ENCODE measurements around the gene TNXB. TPM values are rescaled to one million over a fixed set of nuclear protein-coding genes. Genes with fewer than 3 reads are reported as not detected.
"Not testable (repeated sequence)": the region's sequence is repeated elsewhere in the genome, so short reads cannot be mapped to it uniquely, and the experiment has no call there.

The TNXB gene
- polyA plus RNA-seq, 1 donor from 2014 or later = 3.3 TPM

GRCh38 chr6:32102255-32102654 lies 6.9 kb downstream of the TNXB start:
- Histone ChIP-seq H4K20me1 (ENCODE audit: insufficient read depth) (no peaks in the 10 kb centered on the region), H3F3A (ENCODE audit: insufficient read depth, low read length, poor library complexity, severe bottlenecking) (no peaks in the 10 kb centered on the region), H3K4me2 (ENCODE audit: low read length) (no peak overlapping the region), H3K27ac (ENCODE audit: low read length) (no peak overlapping the region), H3K9me2 (ENCODE audit: insufficient read depth, low read length) (no peaks in the 10 kb centered on the region), H3K27me3 (ENCODE audit: insufficient read depth, low read depth, low read length) (no peaks in the 10 kb centered on the region), H3K79me2 (replicated peaks; ENCODE audit: insufficient read depth, low read length) (no peaks in the 10 kb centered on the region), H3K9ac (ENCODE audit: low read length) (no peak overlapping the region), H3K9me3 (ENCODE audit: low read length) (no peaks in the 10 kb centered on the region), H2AFZ (ENCODE audit: low read depth, low read length) (no peak overlapping the region), H3K36me3 (ENCODE audit: insufficient read depth, low read length) (no peaks in the 10 kb centered on the region), H3K4me3 (ENCODE audit: low read length) (no peak overlapping the region)
- TF ChIP-seq TAF1 (IDR thresholded peaks at IDR 0.05; ENCODE audit: low read depth) (no peak), REST (IDR thresholded peaks at IDR 0.05; ENCODE audit: borderline replicate concordance) (no peak), MXI1 (conservative IDR thresholded peaks at IDR 0.05; ENCODE audit: poor library complexity, severe bottlenecking) (no peak), RAD21 (conservative IDR thresholded peaks at IDR 0.05) (no peak), POLR2AphosphoS5 (IDR thresholded peaks at IDR 0.05) (no peak), SMC3 (conservative IDR thresholded peaks at IDR 0.05; ENCODE audit: poor library complexity) (no peak), CTCF (IDR thresholded peaks at IDR 0.05; ENCODE audit: poor library complexity, severe bottlenecking) (no peak), EP300 (conservative IDR thresholded peaks at IDR 0.05; ENCODE audit: poor library complexity, severe bottlenecking) (no peak), EZH2 (IDR thresholded peaks at IDR 0.05; ENCODE audit: borderline replicate concordance, insufficient read depth, low read length, poor library complexity, severe bottlenecking) (no peak)

DNA sequence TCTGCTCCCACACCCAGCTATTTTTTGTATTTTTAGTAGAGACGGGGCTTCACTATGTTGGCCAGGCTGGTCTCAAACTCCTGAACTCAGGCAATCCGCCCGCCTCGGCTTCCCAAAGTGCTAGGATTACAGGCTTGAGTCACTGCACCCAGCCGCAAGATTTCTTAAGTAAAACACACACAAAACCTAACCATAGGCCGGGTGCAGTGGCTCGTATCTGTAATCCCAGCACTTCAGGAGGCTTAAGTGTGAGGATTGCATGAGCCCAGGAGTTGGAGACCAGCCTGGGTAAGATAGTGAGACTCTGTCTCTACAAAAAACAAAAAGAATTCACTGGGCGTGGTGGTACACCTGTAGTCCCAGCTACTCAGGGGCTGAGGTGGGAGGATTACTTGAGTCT lies 8.9 kb downstream of the TNXB start:
- not testable (repeated sequence) for H3K36me3 ChIP-seq (ENCODE audit: insufficient read depth, low read length); H3K9ac ChIP-seq (ENCODE audit: low read length); H3K4me3 ChIP-seq (ENCODE audit: low read length); H3K79me2 ChIP-seq (replicated peaks; ENCODE audit: insufficient read depth, low read length); H4K20me1 ChIP-seq (ENCODE audit: insufficient read depth); H3K4me2 ChIP-seq (ENCODE audit: low read length); H3K9me3 ChIP-seq (ENCODE audit: low read length); H3K9me2 ChIP-seq (ENCODE audit: insufficient read depth, low read length); H3F3A ChIP-seq (ENCODE audit: insufficient read depth, low read length, poor library complexity, severe bottlenecking); H3K27me3 ChIP-seq (ENCODE audit: insufficient read depth, low read depth, low read length); H3K27ac ChIP-seq (ENCODE audit: low read length); H2AFZ ChIP-seq (ENCODE audit: low read depth, low read length)

DNA sequence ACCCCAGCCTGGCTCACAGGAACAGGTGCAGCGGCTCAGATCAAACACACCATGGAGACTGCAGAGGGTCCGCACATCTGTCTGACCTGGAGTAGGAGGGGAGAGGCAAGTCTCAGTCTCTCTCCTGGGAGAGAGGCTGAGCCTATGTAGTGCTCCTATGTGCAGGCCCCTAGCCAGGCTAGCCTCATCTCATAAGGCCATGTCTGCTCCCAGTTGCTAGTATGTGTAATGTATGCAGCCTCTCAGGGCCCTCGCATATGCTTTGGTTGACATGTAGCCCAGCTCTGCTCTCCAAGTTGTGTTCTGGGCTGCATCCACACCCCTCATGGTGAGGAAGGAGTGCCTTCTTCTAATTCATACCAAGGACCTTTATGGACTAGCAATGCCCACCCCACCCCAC lies 11.8 kb downstream of the TNXB start:
- Histone ChIP-seq H3F3A (ENCODE audit: insufficient read depth, low read length, poor library complexity, severe bottlenecking) (no peaks in the 10 kb centered on the region), H3K9me3 (ENCODE audit: low read length) (no peaks in the 10 kb centered on the region), H4K20me1 (ENCODE audit: insufficient read depth) (no peaks in the 10 kb centered on the region), H2AFZ (ENCODE audit: low read depth, low read length) (no peak overlapping the region), H3K79me2 (replicated peaks; ENCODE audit: insufficient read depth, low read length) (no peaks in the 10 kb centered on the region), H3K9ac (ENCODE audit: low read length) (no peak overlapping the region), H3K4me3 (ENCODE audit: low read length) (no peak overlapping the region), H3K36me3 (ENCODE audit: insufficient read depth, low read length) (no peaks in the 10 kb centered on the region), H3K9me2 (ENCODE audit: insufficient read depth, low read length) (no peaks in the 10 kb centered on the region), H3K4me2 (ENCODE audit: low read length) (no peak overlapping the region), H3K27ac (ENCODE audit: low read length) (no peak overlapping the region), H3K27me3 (ENCODE audit: insufficient read depth, low read depth, low read length) (no peaks in the 10 kb centered on the region)
- no peak for TF ChIP-seq EZH2 (IDR thresholded peaks at IDR 0.05; ENCODE audit: borderline replicate concordance, insufficient read depth, low read length, poor library complexity, severe bottlenecking)
- TF ChIP-seq SMC3 (conservative IDR thresholded peaks at IDR 0.05; ENCODE audit: poor library complexity) = no peak
- TF ChIP-seq RAD21 (conservative IDR thresholded peaks at IDR 0.05) = no peak
- no peak for TF ChIP-seq TAF1 (IDR thresholded peaks at IDR 0.05; ENCODE audit: low read depth)
- no peak for TF ChIP-seq MXI1 (conservative IDR thresholded peaks at IDR 0.05; ENCODE audit: poor library complexity, severe bottlenecking)
- no peak for TF ChIP-seq REST (IDR thresholded peaks at IDR 0.05; ENCODE audit: borderline replicate concordance)
- no peak for TF ChIP-seq POLR2AphosphoS5 (IDR thresholded peaks at IDR 0.05)
- no peak for TF ChIP-seq CTCF (IDR thresholded peaks at IDR 0.05; ENCODE audit: poor library complexity, severe bottlenecking)

Data from neural cell (in vitro differentiated cells).